Mesothelial cell of epicardium (in vitro differentiated cells): Measurements from ENCODE around the gene CDC45. TPM values are rescaled to one million over a fixed set of nuclear protein-coding genes. Genes with fewer than 3 reads are reported as not detected.
A peak's percentile ranks its signal among the peaks of the same experiment; 100 is the strongest.

ENCODE experiments used
- DNase-seq, 2 experiments: peaks; one replicate each; pipeline ENCODE4 v3.0.0; 2021; ENCODE audit warnings: low spot score in 2 of 2; ENCODE audit not compliant: unreplicated experiment in 2 of 2
- H3K27ac Mint-ChIP-seq: 2 replicates; pipeline ENCODE4 v1.8.0; 2021; ENCODE audit warnings: mixed read lengths
- H3K27me3 Mint-ChIP-seq: 2 replicates; pipeline ENCODE4 v1.8.0; 2021; ENCODE audit warnings: low read depth, mixed read lengths
- H3K36me3 Mint-ChIP-seq: 2 replicates; pipeline ENCODE4 v1.8.0; 2021; ENCODE audit warnings: mixed read lengths
- H3K4me1 Mint-ChIP-seq: 2 replicates; pipeline ENCODE4 v1.8.0; 2021; ENCODE audit warnings: mixed read lengths
- H3K4me3 Mint-ChIP-seq: 2 replicates; pipeline ENCODE4 v1.8.0; 2021; ENCODE audit warnings: mild to moderate bottlenecking, moderate library complexity, mixed read lengths
- H3K9me3 Mint-ChIP-seq: 2 replicates; pipeline ENCODE4 v1.8.0; 2021; ENCODE audit warnings: mixed read lengths
- total RNA-seq: library from RNA; stranded (reverse); gene quantifications from 3 replicates; pipeline ENCODE4 v1.2.1, GENCODE V29; 2021
- TF ChIP-seq, protein P1 (sequence below): fragments of 200-600 bp; sonication (generic); IDR thresholded peaks from one replicate; pipeline ENCODE4 v1.5.0; 2021; ENCODE audit warnings: antibody characterized with exemption; ENCODE audit not compliant: unreplicated experiment

Gene CDC45
- total RNA-seq, 1 donor from 2014 or later: 15.3 TPM

DNA sequence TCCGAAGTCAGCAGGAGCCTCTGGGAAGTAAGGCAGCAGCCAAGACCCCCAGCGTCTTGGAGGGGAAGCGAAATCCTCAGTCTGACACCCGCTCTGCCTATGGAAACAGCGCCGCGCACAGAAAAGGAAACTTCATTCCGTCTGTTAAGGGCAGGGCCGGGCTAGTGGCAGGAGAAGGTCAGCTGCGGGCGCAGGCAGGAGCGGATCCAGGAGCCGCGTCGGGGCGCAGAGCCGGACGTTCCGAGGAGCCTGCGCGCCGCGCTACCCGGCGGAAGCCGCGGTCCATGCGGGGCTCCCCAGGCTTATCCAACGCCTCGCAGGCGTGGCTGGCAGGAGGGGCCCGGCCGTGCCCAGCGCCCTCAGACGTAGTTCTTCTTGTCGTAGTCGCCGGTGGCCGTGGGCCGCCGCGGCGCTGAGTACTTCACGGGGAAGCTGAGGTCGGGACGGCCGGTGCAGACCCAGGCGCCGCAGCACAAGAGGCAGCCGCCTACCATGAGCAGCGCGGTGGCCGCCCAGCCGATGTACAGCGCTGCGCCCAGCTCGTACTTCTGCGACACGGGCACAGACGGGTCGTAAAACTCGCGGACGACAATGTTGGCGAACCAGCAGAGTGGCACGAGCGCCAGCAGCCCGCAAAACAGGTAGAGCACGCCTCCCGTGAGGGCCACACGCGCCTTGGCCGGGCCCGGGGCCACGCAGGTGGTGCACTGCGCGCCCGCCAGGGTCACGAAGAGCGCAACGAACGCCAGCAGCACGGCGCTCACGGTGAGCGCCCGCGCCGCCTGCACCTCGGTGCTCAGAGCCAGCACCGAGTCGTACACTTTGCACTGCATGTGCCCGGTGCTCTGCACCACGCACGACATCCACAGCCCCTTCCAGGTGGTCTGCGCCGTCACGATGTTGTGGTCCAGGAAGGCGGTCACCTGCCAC is 43.8 kb downstream of the CDC45 start:
- H3K4me3 Mint-ChIP-seq: peak overlapping the region; percentile 63
- DNase-seq: no peak
- no peak overlapping the region for H3K27ac Mint-ChIP-seq
- no peaks in the 10 kb centered on the region for H3K9me3 Mint-ChIP-seq
- H3K36me3 Mint-ChIP-seq: no peaks in the 10 kb centered on the region
- peaks cover 12% of the 10 kb centered on the region for H3K4me1 Mint-ChIP-seq
- TF ChIP-seq, protein P1, sequence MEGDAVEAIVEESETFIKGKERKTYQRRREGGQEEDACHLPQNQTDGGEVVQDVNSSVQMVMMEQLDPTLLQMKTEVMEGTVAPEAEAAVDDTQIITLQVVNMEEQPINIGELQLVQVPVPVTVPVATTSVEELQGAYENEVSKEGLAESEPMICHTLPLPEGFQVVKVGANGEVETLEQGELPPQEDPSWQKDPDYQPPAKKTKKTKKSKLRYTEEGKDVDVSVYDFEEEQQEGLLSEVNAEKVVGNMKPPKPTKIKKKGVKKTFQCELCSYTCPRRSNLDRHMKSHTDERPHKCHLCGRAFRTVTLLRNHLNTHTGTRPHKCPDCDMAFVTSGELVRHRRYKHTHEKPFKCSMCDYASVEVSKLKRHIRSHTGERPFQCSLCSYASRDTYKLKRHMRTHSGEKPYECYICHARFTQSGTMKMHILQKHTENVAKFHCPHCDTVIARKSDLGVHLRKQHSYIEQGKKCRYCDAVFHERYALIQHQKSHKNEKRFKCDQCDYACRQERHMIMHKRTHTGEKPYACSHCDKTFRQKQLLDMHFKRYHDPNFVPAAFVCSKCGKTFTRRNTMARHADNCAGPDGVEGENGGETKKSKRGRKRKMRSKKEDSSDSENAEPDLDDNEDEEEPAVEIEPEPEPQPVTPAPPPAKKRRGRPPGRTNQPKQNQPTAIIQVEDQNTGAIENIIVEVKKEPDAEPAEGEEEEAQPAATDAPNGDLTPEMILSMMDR: no peak
- H3K27me3 Mint-ChIP-seq: peaks cover 59% of the 10 kb centered on the region

DNA sequence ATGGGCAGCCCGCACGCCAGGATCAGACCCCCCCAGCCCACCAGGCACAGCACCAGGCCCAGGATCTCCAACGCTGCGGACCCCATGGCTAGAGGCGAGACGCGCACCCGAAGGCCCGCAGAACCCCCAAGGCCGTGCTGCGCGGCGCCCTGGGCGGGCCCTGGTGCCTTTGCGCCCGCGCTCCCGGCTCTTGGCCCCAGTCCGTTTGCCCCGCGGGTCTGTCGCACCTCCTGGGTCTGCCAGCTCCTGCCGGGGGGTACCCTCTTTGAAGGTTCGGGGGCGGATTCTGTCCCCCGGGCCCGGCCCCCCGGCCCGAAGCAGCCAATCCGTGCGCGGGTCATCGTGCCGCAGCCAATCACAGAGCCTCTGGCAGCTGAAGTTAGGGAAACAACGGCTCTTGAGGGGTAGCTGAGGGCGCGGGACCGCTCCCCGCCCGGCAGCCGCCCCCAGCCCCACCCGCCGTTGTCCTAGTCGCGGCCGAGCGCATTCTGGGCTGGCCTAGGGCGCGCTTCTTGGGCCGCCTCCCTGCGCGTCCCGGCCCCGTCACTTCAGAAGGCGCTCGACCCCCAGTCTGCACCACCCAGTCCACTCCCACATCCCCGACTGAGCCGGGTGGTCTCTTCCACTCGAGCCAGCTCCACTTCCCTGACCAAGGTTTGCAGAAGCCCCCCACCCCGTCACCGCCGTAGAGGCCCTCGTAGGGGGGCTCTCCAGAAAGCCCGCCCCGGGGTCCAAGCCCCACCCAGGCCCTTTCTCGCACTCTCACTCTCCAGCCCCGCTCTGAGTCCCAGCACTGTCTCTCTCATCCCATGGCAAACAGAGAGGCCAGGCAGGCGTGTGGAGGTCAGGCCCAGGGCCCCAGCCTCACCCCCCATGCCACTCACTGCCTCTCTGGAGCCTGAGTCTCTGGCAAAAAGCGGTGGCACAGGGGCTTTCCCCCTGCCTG is 44.7 kb downstream of the CDC45 start, which contains the start of gene CLDN5:
TSS of gene CLDN5 (minus strand) at position 241 of the 946 bp plus-strand sequence. CDS start at position 86, 155 bp downstream.
- Mint-ChIP-seq H3K36me3 (no peaks in the 10 kb centered on the region), H3K9me3 (no peaks in the 10 kb centered on the region), H3K4me1 (peaks cover 12% of the 10 kb centered on the region), H3K27me3 (peaks cover 59% of the 10 kb centered on the region), H3K4me3 (peak within 1 kb of the TSS; percentile 63), H3K27ac (no peak within 1 kb of the TSS)
- TF ChIP-seq, protein P1: no peak
- no peak for DNase-seq

DNA sequence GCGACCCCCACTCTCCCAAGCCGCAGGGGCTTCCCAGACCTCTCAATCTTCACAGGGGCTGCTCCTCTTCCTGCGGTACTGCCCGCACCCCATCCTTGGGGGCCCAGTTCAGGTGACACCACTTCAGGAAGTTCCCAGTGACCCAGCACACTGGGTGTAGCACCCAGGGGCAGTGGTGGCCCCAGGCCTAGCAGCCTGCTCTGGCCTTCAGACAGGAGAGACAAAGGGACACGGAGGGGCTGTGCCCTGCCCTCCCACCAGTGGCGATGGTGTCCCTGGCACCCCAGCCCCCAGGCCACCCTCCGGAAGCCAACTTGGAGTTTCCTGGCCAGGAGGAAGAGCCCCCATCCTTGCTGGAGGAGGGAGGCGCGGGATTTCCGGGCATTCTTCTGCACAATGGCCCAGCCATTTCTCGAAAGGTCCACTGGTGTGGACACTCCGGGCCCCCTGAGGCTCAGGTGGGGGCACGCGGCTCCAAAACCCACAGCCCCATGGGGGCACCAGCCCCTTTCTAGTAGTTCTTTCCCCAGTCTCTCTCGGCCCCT is 45.5 kb downstream of the CDC45 start:
- peaks cover 60% of the 10 kb centered on the region for H3K27me3 Mint-ChIP-seq
- peaks cover 12% of the 10 kb centered on the region for H3K4me1 Mint-ChIP-seq
- TF ChIP-seq, protein P1: no peak
- DNase-seq: no peak
- no peaks in the 10 kb centered on the region for H3K36me3 Mint-ChIP-seq
- H3K27ac Mint-ChIP-seq: no peak overlapping the region
- H3K4me3 Mint-ChIP-seq: peak overlapping the region; percentile 60
- H3K9me3 Mint-ChIP-seq: no peaks in the 10 kb centered on the region

DNA sequence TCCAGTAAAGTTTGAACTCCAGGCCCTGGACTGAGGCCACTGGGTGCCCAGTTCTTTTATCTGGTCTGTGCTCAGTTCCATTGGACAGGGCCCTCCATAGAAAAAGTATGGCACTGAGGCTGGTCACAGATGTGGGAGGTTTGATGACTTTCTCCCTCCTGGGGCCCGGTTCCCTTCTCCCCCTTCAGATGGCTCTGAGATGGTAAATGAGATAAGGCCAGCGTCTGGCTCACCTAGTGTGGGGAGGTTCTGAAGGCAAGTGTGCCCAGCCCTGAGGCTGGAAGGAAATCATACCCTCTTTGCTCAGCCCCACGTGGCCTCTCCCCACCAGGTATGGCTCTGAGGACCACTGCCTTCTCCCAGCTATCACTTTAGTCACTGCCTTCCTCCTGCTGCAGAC is 45.9 kb downstream of the CDC45 start:
- DNase-seq: no peak
- Mint-ChIP-seq H3K36me3 (no peaks in the 10 kb centered on the region), H3K4me1 (peaks cover 12% of the 10 kb centered on the region), H3K27me3 (peaks cover 65% of the 10 kb centered on the region), H3K9me3 (no peaks in the 10 kb centered on the region), H3K4me3 (no peak overlapping the region), H3K27ac (no peak overlapping the region)
- TF ChIP-seq, protein P1: no peak

DNA sequence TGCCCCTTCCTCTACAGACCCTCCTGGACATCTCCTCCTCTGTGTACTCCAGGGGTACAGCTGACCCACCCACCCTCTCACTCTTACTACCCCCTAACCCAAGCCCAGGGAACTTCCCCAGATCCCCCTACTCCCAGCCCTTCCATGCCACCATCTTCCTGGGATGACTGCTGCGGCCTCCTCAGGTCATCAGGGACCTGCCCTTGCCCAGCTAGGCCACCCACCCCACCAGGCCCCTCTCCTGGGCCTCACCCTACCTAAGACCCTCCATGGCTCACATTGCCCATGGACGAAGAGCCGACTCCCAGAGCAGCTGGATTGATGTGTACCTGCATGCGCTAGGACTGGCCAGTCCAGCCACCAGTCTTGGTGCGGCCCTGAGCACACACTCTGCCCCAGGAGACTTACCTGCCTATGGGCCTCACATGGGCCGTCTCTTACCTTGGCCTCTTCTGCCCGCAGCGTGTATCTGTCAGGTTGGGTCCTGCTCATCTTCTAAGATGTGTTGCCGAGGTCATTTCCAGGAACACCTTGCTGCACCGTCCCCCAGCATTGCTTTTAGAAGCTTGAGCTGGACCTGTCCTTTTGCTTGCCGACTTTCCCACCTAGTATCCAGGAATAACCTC is 46.5 kb downstream of the CDC45 start:
- DNase-seq: no peak
- H3K4me3 Mint-ChIP-seq: no peak overlapping the region
- H3K36me3 Mint-ChIP-seq: no peaks in the 10 kb centered on the region
- peaks cover 12% of the 10 kb centered on the region for H3K4me1 Mint-ChIP-seq
- TF ChIP-seq, protein P1: no peak
- H3K9me3 Mint-ChIP-seq: no peaks in the 10 kb centered on the region
- H3K27me3 Mint-ChIP-seq: peaks cover 68% of the 10 kb centered on the region
- no peak overlapping the region for H3K27ac Mint-ChIP-seq
